Astrocyte (in vitro differentiated cells and primary cell): ENCODE results near the gene RNU11.
"Not testable (repeated sequence)": the region's sequence is repeated elsewhere in the genome, so short reads cannot be mapped to it uniquely, and the experiment has no call there.

ENCODE experiments used
- CTCF ChIP-seq: IDR thresholded peaks from 2 replicates; pipeline ENCODE4 v1.5.1; 2011; ENCODE audit warnings: low read depth, mild to moderate bottlenecking, inconsistent platforms, low read length, moderate library complexity; ENCODE audit not compliant: insufficient read depth
- EZH2 ChIP-seq: IDR thresholded peaks from 2 replicates; pipeline ENCODE4 v1.6.1; 2012; ENCODE audit warnings: mild to moderate bottlenecking, low read length, inconsistent platforms; ENCODE audit not compliant: insufficient read depth

GRCh38 chr1:28645406-28645805 lies 3.0 kb upstream of the RNU11 start:
- not testable (repeated sequence) for TF ChIP-seq CTCF, EZH2
